Measurements from ENCODE around the gene KRTAP2-1.

GRCh38 chr17:41015454-41015853 lies 31.7 kb downstream of the KRTAP2-1 start:
- TF ChIP-seq CTCF (IDR thresholded peaks at IDR 0.05; ENCODE audit: borderline replicate concordance, extremely low read depth, low read length, poor library complexity, severe bottlenecking) (no peak), EZH2 (IDR thresholded peaks at IDR 0.05; ENCODE audit: borderline replicate concordance, low read depth, low read length, severe bottlenecking) (no peak)
